ENCODE measurements around the gene C1GALT1C1. TPM values are rescaled to one million over a fixed set of nuclear protein-coding genes. Genes with fewer than 3 reads are reported as not detected.

Gene C1GALT1C1
- polyA plus RNA-seq, 3 donors: 8.3 to 44.3 (median 42.1) TPM

GRCh38 chrX:120664081-120664480 lies 34.2 kb upstream of the C1GALT1C1 start:
- no peak overlapping the region for H3K4me3 Mint-ChIP-seq
- Histone ChIP-seq H3K9ac (ENCODE audit: insufficient read depth, low read length, poor library complexity, severe bottlenecking) (no peak overlapping the region), H3K27ac (ENCODE audit: low read depth in 1 of 2, low read length in 2 of 2) (no peak overlapping the region), H2AFZ (ENCODE audit: insufficient read depth, low read depth, low read length, poor library complexity, severe bottlenecking) (no peak overlapping the region), H3K27me3 (ENCODE audit: control insufficient read depth in 2 of 2, insufficient read depth in 2 of 2, low read length in 2 of 2) (no peaks in the 10 kb centered on the region), H3K4me1 (ENCODE audit: control insufficient read depth in 1 of 2, insufficient read depth in 2 of 2, low read length in 2 of 2) (no peaks in the 10 kb centered on the region), H3K4me3 (replicated peaks in 1 of 3; ENCODE audit: low read depth in 2 of 3, low read length in 3 of 3) (no peak overlapping the region), H3K9me3 (replicated peaks in 1 of 2; ENCODE audit: control insufficient read depth in 1 of 2, insufficient read depth in 1 of 2, low read length in 2 of 2) (no peaks in the 10 kb centered on the region), H3K79me2 (ENCODE audit: insufficient read depth, low read length) (no peaks in the 10 kb centered on the region), H4K20me1 (ENCODE audit: insufficient read depth, low read length) (no peaks in the 10 kb centered on the region), H3K4me2 (replicated peaks; ENCODE audit: extremely low read depth, low read length, poor library complexity, severe bottlenecking) (no peak overlapping the region), H3K36me3 (replicated peaks in 1 of 2; ENCODE audit: control insufficient read depth in 1 of 2, insufficient read depth in 2 of 2, low read length in 2 of 2) (no peaks in the 10 kb centered on the region)
- no peaks in the 10 kb centered on the region for H3K9me3 Mint-ChIP-seq
- peaks cover 1% of the 10 kb centered on the region for H3K4me1 Mint-ChIP-seq
- no CpG with 5 or more reads among the region's 1 CpG for WGBS (ENCODE audit: insufficient coverage)
- DNase-seq: peak; percentile 3 to 21 (median 5)
- intact Hi-C loops (cut with micrococcal nuclease): loop anchor here in 1 of 2 donors (10.0 kb wide), 1 partner anchor 169 kb away; no protein-coding TSS in a partner anchor
- no peaks in the 10 kb centered on the region for H3K36me3 Mint-ChIP-seq
- peak overlapping the region in 1 of 7 donors; percentile 15 for H3K27ac Mint-ChIP-seq
- H3K27me3 Mint-ChIP-seq (ENCODE audit: low read depth in 3 of 3): peaks cover 0 to 4% (median 0%) of the 10 kb centered on the region in 3 donors
- TF ChIP-seq CTCF (IDR thresholded peaks at IDR 0.05): peak; percentile 38

DNA sequence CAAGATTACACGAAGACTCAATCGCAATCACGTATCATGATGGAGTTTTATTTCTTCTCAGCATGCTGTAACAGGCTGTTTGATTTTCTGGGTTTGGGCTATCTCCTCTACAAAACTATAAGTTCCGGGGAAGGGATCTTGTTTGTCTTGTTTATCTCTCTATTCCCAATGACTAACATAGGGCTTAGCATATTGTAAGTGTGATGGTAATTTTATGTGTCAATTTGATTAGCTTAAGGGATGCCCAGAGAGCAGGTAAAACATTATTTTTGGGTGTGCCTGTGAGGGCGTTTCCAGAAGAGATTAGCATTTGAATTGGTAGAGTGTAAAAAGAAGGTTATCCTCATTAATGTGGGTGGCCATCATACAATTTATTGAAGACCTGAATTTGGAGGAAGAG lies 32.8 kb upstream of the C1GALT1C1 start:
- peaks cover 1% of the 10 kb centered on the region for H3K4me1 Mint-ChIP-seq
- Histone ChIP-seq H3K9ac (ENCODE audit: insufficient read depth, low read length, poor library complexity, severe bottlenecking) (no peak overlapping the region), H3K79me2 (ENCODE audit: insufficient read depth, low read length) (no peaks in the 10 kb centered on the region), H3K4me3 (replicated peaks in 1 of 3; ENCODE audit: low read depth in 2 of 3, low read length in 3 of 3) (no peak overlapping the region), H4K20me1 (ENCODE audit: insufficient read depth, low read length) (no peaks in the 10 kb centered on the region), H3K27ac (ENCODE audit: low read depth in 1 of 2, low read length in 2 of 2) (no peak overlapping the region), H3K4me1 (ENCODE audit: control insufficient read depth in 1 of 2, insufficient read depth in 2 of 2, low read length in 2 of 2) (no peaks in the 10 kb centered on the region), H2AFZ (ENCODE audit: insufficient read depth, low read depth, low read length, poor library complexity, severe bottlenecking) (no peak overlapping the region), H3K9me3 (replicated peaks in 1 of 2; ENCODE audit: control insufficient read depth in 1 of 2, insufficient read depth in 1 of 2, low read length in 2 of 2) (no peaks in the 10 kb centered on the region), H3K4me2 (replicated peaks; ENCODE audit: extremely low read depth, low read length, poor library complexity, severe bottlenecking) (no peak overlapping the region), H3K27me3 (ENCODE audit: control insufficient read depth in 2 of 2, insufficient read depth in 2 of 2, low read length in 2 of 2) (no peaks in the 10 kb centered on the region), H3K36me3 (replicated peaks in 1 of 2; ENCODE audit: control insufficient read depth in 1 of 2, insufficient read depth in 2 of 2, low read length in 2 of 2) (no peaks in the 10 kb centered on the region)
- no peaks in the 10 kb centered on the region for H3K9me3 Mint-ChIP-seq
- WGBS (ENCODE audit: insufficient coverage): no CpG with 5 or more reads among the region's 5 CpGs
- peaks cover 0 to 4% (median 0%) of the 10 kb centered on the region in 3 donors for H3K27me3 Mint-ChIP-seq (ENCODE audit: low read depth in 3 of 3)
- H3K27ac Mint-ChIP-seq: no peak overlapping the region
- intact Hi-C loops (cut with micrococcal nuclease): loop anchor here in 1 of 2 donors (10.0 kb wide), 1 partner anchor 168 kb away; no protein-coding TSS in a partner anchor
- TF ChIP-seq CTCF (IDR thresholded peaks at IDR 0.05): no peak
- H3K36me3 Mint-ChIP-seq: no peaks in the 10 kb centered on the region
- H3K4me3 Mint-ChIP-seq: no peak overlapping the region
- no peak for DNase-seq
